Neural crest cell (in vitro differentiated cells): ENCODE results near the gene OSBPL10. TPM values are rescaled to one million over a fixed set of nuclear protein-coding genes. Genes with fewer than 3 reads are reported as not detected.

Experiments
- DNase-seq: peaks from one replicate; pipeline ENCODE4 v3.0.0; 2021; ENCODE audit warnings: low read depth, mixed read lengths, low spot score
- H3K27ac Mint-ChIP-seq: one replicate; pipeline ENCODE4 v1.8.0; 2021; ENCODE audit warnings: mild to moderate bottlenecking, mixed read lengths; ENCODE audit not compliant: unreplicated experiment
- H3K27me3 Mint-ChIP-seq: 2 replicates; pipeline ENCODE4 v1.8.0; 2021; ENCODE audit warnings: low read depth, mild to moderate bottlenecking, mixed read lengths
- H3K36me3 Mint-ChIP-seq: 2 replicates; pipeline ENCODE4 v1.8.0; 2021; ENCODE audit warnings: low read depth, mild to moderate bottlenecking, mixed read lengths
- H3K4me1 Mint-ChIP-seq: 2 replicates; pipeline ENCODE4 v1.8.0; 2021; ENCODE audit warnings: mixed read lengths
- H3K4me3 Mint-ChIP-seq: one replicate; pipeline ENCODE4 v1.8.0; 2021; ENCODE audit warnings: mild to moderate bottlenecking, mixed read lengths
- H3K9me3 Mint-ChIP-seq: 2 replicates; pipeline ENCODE4 v1.8.0; 2021; ENCODE audit warnings: mixed read lengths
- total RNA-seq: library from RNA; stranded (reverse); gene quantifications from 2 replicates; pipeline ENCODE4 v1.2.1, GENCODE V29; 2021
- TF ChIP-seq, protein P1 (sequence below): fragments of 200-600 bp; sonication (generic); conservative IDR thresholded peaks from 2 replicates; pipeline ENCODE4 v1.5.0; 2021; ENCODE audit warnings: antibody characterized with exemption, mild to moderate bottlenecking

The OSBPL10 gene
- total RNA-seq, 1 donor from 2014 or later = 18.7 TPM

DNA sequence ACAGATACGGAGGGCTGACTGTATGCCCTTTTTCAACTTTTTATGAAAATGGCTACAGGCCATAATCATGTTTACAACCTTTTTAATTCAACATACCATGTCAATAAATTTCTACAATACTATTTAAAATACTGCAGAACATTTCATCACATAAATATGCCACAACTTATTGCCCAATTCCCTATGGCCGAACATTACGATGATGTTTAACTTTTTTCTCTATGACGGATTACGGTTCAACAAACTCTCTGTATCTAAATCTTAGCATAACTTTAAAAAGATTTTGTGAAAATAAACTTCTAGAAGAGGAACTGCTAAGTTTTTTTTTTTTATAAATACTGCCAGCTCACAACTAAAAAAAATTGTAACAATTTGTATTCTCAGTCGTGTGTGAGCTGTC, 220.4 kb downstream of the OSBPL10 start:
- Mint-ChIP-seq H3K4me3 (no peak overlapping the region), H3K27ac (no peak overlapping the region), H3K27me3 (no peaks in the 10 kb centered on the region), H3K36me3 (no peaks in the 10 kb centered on the region), H3K4me1 (peaks cover 26% of the 10 kb centered on the region), H3K9me3 (no peaks in the 10 kb centered on the region)
- no peak for DNase-seq
- TF ChIP-seq, protein P1, sequence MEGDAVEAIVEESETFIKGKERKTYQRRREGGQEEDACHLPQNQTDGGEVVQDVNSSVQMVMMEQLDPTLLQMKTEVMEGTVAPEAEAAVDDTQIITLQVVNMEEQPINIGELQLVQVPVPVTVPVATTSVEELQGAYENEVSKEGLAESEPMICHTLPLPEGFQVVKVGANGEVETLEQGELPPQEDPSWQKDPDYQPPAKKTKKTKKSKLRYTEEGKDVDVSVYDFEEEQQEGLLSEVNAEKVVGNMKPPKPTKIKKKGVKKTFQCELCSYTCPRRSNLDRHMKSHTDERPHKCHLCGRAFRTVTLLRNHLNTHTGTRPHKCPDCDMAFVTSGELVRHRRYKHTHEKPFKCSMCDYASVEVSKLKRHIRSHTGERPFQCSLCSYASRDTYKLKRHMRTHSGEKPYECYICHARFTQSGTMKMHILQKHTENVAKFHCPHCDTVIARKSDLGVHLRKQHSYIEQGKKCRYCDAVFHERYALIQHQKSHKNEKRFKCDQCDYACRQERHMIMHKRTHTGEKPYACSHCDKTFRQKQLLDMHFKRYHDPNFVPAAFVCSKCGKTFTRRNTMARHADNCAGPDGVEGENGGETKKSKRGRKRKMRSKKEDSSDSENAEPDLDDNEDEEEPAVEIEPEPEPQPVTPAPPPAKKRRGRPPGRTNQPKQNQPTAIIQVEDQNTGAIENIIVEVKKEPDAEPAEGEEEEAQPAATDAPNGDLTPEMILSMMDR = no peak

DNA sequence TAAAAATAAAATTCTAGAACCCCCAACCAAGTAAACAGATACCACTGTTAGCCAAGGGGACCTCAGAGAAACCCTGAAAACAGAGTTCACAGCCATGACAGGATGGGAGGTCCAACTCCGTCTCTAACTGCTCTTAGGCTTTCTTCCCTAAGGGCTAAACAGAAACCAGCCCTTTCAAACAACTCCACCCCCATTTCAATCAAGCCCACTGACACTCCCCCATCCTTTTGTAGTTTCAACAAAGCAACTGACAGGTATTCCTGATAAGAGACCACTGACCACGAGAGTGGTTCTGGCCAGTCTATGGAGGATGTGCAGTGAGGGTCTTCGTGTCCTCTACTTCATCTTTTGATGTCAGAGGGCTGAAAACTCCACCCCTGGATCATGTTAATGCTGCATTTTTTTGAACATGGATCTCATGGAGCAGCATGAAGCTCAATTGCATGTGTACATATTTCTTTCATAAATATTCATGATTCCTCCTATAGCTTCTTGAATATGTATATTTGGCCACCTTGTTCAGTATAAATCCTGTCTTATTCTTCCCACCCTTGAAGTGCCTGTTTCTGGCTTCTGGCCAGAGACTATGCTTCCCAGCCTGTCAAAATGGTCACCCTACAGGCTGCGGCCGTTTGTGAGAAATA, 222.6 kb downstream of the OSBPL10 start:
- Mint-ChIP-seq H3K4me1 (peaks cover 18% of the 10 kb centered on the region), H3K27me3 (no peaks in the 10 kb centered on the region), H3K9me3 (no peaks in the 10 kb centered on the region), H3K36me3 (no peaks in the 10 kb centered on the region), H3K27ac (no peak overlapping the region), H3K4me3 (no peak overlapping the region)
- TF ChIP-seq, protein P1 = no peak
- DNase-seq = no peak

DNA sequence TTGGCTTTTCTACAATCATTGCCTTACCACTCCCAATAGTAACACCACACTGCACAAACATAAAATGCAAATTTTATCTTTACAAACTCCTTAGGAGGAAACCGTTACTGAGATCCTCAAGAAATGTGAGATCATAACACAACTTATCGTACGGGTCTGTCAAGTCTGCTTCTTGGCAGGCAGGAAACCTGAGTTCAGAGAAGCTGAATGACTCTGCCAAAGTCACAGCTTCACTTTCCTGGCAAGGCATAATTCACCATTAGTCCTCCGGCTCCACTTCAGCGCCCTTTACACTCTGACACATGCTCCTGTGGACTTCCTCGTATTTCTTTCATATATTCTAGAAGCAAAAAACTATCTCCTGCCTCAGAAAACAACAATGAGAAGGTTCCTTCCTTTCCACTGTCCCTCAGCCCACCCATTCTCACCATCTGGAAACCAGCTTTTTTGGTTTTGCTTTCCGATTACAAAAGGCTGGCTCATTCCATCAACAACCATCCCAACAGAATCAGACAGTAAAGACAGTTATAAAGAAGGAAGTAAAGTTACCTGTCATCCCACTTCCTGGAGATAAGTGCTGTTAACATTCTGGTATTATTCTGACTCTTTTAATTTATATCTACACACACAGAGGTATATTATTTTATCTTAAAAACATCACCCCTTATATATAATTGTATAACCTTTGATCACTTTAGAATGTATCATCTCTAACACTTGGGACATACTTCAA, 225.0 kb downstream of the OSBPL10 start:
- no peaks in the 10 kb centered on the region for H3K9me3 Mint-ChIP-seq
- no peaks in the 10 kb centered on the region for H3K27me3 Mint-ChIP-seq
- TF ChIP-seq, protein P1 = no peak
- peak overlapping the region; percentile 64 for H3K27ac Mint-ChIP-seq
- H3K4me1 Mint-ChIP-seq = peaks cover 7% of the 10 kb centered on the region
- no peak overlapping the region for H3K4me3 Mint-ChIP-seq
- no peaks in the 10 kb centered on the region for H3K36me3 Mint-ChIP-seq
- no peak for DNase-seq

DNA sequence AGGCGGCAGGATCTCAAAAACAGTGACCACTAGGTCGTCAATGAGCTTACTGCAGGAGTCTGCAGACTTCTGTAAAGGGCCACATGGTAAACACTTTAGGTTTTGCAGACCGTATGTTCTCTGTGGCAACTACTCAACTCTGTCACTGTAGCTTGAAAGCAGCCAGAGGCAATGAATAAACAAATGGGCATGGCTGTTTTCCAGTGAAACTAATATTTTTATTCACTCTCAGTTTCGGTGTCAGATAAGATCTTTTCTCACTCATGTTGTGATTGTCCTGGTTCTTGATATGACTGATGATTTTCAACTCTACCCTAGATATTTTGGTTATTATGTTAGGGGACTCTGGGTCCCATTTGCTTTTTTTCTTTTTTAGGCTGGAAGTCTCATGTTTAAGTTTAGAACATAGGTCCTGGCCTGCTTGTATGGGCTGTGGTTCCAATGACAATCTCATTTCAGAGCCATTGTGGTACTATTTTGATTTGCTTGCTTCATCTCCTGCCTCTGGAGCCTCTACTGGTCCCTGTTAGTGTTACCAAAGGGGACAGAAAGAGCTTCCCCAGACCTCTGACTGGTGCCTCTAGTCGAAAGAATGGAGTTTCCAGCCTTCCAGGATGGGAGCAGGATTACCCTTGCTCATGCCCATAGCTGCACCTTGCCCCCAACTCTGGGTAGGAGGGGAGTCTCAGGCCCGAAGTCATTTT, 226.3 kb downstream of the OSBPL10 start:
- Mint-ChIP-seq H3K27me3 (no peaks in the 10 kb centered on the region), H3K4me3 (no peak overlapping the region), H3K27ac (no peak overlapping the region), H3K9me3 (no peaks in the 10 kb centered on the region), H3K4me1 (peaks cover 7% of the 10 kb centered on the region), H3K36me3 (no peaks in the 10 kb centered on the region)
- DNase-seq = no peak
- TF ChIP-seq, protein P1 = no peak

DNA sequence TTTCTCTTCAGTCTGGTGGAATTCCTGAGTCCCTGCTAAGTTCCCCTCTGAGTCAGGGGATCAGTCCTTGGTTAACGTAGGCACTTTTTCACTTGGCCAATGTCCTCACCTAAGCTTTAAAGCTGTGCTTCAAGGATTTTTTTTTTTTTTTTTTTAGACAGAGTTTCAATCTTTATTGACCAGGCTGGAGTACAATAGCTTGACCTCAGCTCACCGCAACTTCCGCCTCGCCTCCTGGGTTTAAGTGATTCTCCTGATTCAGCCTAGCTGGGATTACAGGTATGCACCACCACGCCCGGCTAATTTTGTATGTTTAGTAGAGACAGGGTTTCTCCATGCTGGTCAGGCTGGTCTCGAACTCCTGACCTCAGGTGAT, 228.0 kb downstream of the OSBPL10 start:
- TF ChIP-seq, protein P1 = no peak
- H3K27me3 Mint-ChIP-seq = no peaks in the 10 kb centered on the region
- H3K27ac Mint-ChIP-seq = no peak overlapping the region
- DNase-seq = no peak
- H3K4me3 Mint-ChIP-seq = no peak overlapping the region
- no peaks in the 10 kb centered on the region for H3K9me3 Mint-ChIP-seq
- no peaks in the 10 kb centered on the region for H3K36me3 Mint-ChIP-seq
- peaks cover 13% of the 10 kb centered on the region for H3K4me1 Mint-ChIP-seq
